ENCODE measurements around the gene SUSD3. TPM values are rescaled to one million over a fixed set of nuclear protein-coding genes. Genes with fewer than 3 reads are reported as not detected.

SUSD3 gene
- polyA plus RNA-seq, 3 donors = 10.5 to 24.6 (median 15.7) TPM

DNA sequence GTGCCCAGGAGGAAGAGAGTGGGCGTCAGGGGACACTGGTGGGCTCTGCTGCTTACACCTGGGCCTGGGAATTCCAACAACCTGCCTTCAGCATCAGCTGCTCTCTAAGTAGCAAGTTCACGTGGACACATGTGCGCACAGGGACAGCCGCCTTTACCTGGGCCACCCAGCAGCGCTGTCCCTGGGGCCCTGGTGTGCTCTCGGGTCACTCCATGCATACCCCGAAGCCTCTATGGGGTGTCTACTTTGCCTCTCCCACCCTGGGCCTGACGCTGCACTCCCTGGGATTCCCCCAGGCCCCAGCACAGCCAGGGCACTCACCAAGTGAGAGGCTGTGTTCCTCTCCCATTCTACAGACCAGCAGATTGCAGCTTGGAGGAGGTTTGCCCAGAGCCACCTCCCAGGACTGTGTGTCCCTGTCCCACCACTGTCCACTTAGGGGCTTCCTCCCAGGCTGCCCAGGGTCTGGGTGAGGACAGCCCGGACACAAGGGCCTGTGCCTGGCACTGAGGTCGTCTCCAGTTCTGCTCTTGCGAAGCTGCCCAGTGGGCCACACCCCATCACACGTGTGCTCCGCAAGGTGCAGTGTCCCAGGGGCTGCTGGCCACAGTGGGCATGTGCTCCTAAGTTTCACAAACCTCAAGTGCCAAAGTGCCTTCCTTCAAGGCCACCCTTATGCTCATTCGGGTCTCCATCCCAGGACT lies 69.7 kb downstream of the SUSD3 start:
- DNase-seq = peak in 1 of 3 donors; percentile 16
- H3K4me3 ChIP-seq (replicated peaks in 1 of 3; ENCODE audit: low read depth in 2 of 3, low read length in 3 of 3) = peak overlapping the region in 1 of 3 experiments; percentile 83

DNA sequence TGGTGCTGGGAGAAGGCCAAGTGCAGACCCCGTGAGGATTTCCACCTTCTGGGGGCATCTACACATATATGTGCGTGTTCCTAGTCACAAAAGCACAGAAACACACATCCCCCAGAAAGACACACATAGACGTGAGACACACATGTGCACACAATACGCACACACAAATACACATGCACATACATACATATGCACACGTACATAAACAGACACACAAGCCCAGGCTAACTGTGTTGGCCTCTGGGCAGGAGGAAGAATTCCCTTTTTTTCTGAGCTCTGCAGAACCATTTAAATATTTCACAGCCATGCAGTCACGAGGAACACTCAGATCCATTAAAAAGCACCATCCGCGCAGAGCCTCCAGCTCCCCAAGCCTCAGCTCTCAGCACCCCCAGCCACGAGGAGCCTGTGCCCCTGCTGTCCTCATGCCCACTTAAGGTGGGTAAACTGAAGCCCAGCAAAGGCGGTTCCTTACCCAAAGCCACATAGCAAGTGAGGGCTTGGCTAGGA lies 70.3 kb downstream of the SUSD3 start:
- H3K27ac Mint-ChIP-seq = peak overlapping the region; percentile 71 to 90 (median 77)
- no peak for DNase-seq
- Histone ChIP-seq H3K4me1 (ENCODE audit: control insufficient read depth in 1 of 2, insufficient read depth in 2 of 2, low read length in 2 of 2) (peaks cover 75 to 77% of the 10 kb centered on the region in 2 donors), H3K4me3 (replicated peaks in 1 of 3; ENCODE audit: low read depth in 2 of 3, low read length in 3 of 3) (peak overlapping the region in 1 of 3 experiments; percentile 83), H3K27me3 (ENCODE audit: control insufficient read depth in 2 of 2, insufficient read depth in 2 of 2, low read length in 2 of 2) (no peaks in the 10 kb centered on the region), H2AFZ (ENCODE audit: insufficient read depth, low read depth, low read length, poor library complexity, severe bottlenecking) (no peak overlapping the region), H3K9ac (ENCODE audit: insufficient read depth, low read length, poor library complexity, severe bottlenecking) (no peak overlapping the region), H4K20me1 (ENCODE audit: insufficient read depth, low read length) (peaks cover 97% of the 10 kb centered on the region), H3K9me3 (replicated peaks in 1 of 2; ENCODE audit: control insufficient read depth in 1 of 2, insufficient read depth in 1 of 2, low read length in 2 of 2) (no peaks in the 10 kb centered on the region), H3K27ac (ENCODE audit: low read depth in 1 of 2, low read length in 2 of 2) (peak overlapping the region; percentile 69 to 71), H3K4me2 (replicated peaks; ENCODE audit: extremely low read depth, low read length, poor library complexity, severe bottlenecking) (peak overlapping the region; percentile 92), H3K79me2 (ENCODE audit: insufficient read depth, low read length) (peaks cover 91% of the 10 kb centered on the region), H3K36me3 (replicated peaks in 1 of 2; ENCODE audit: control insufficient read depth in 1 of 2, insufficient read depth in 2 of 2, low read length in 2 of 2) (peaks cover 41 to 54% of the 10 kb centered on the region in 2 donors)
- peaks cover 65 to 86% of the 10 kb centered on the region in 2 donors for H3K36me3 Mint-ChIP-seq
- H3K27me3 Mint-ChIP-seq (ENCODE audit: low read depth in 3 of 3) = peaks cover 0 to 4% (median 0%) of the 10 kb centered on the region in 3 donors
- intact Hi-C loops (cut with micrococcal nuclease) = no loop called here
- H3K4me3 Mint-ChIP-seq = peak overlapping the region; percentile 35 to 53
- H3K9me3 Mint-ChIP-seq = no peaks in the 10 kb centered on the region
- TF ChIP-seq, protein P1, sequence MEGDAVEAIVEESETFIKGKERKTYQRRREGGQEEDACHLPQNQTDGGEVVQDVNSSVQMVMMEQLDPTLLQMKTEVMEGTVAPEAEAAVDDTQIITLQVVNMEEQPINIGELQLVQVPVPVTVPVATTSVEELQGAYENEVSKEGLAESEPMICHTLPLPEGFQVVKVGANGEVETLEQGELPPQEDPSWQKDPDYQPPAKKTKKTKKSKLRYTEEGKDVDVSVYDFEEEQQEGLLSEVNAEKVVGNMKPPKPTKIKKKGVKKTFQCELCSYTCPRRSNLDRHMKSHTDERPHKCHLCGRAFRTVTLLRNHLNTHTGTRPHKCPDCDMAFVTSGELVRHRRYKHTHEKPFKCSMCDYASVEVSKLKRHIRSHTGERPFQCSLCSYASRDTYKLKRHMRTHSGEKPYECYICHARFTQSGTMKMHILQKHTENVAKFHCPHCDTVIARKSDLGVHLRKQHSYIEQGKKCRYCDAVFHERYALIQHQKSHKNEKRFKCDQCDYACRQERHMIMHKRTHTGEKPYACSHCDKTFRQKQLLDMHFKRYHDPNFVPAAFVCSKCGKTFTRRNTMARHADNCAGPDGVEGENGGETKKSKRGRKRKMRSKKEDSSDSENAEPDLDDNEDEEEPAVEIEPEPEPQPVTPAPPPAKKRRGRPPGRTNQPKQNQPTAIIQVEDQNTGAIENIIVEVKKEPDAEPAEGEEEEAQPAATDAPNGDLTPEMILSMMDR (IDR thresholded peaks at IDR 0.05) = no peak
- 88% methylated on average over 6 of the region's 10 CpGs for WGBS (ENCODE audit: insufficient coverage)
- peaks cover 76% of the 10 kb centered on the region for H3K4me1 Mint-ChIP-seq

More for the DNA sequence above, 69.7 kb downstream of the SUSD3 start:
- H3K4me1 Mint-ChIP-seq = peaks cover 74% of the 10 kb centered on the region
- Histone ChIP-seq H3K79me2 (ENCODE audit: insufficient read depth, low read length) (peaks cover 85% of the 10 kb centered on the region), H3K36me3 (replicated peaks in 1 of 2; ENCODE audit: control insufficient read depth in 1 of 2, insufficient read depth in 2 of 2, low read length in 2 of 2) (peaks cover 46 to 60% of the 10 kb centered on the region in 2 donors), H3K4me2 (replicated peaks; ENCODE audit: extremely low read depth, low read length, poor library complexity, severe bottlenecking) (peak overlapping the region; percentile 92), H3K9me3 (replicated peaks in 1 of 2; ENCODE audit: control insufficient read depth in 1 of 2, insufficient read depth in 1 of 2, low read length in 2 of 2) (no peaks in the 10 kb centered on the region), H2AFZ (ENCODE audit: insufficient read depth, low read depth, low read length, poor library complexity, severe bottlenecking) (no peak overlapping the region), H3K9ac (ENCODE audit: insufficient read depth, low read length, poor library complexity, severe bottlenecking) (no peak overlapping the region), H3K27me3 (ENCODE audit: control insufficient read depth in 2 of 2, insufficient read depth in 2 of 2, low read length in 2 of 2) (no peaks in the 10 kb centered on the region), H3K27ac (ENCODE audit: low read depth in 1 of 2, low read length in 2 of 2) (peak overlapping the region; percentile 69 to 71), H4K20me1 (ENCODE audit: insufficient read depth, low read length) (peaks cover 92% of the 10 kb centered on the region), H3K4me1 (ENCODE audit: control insufficient read depth in 1 of 2, insufficient read depth in 2 of 2, low read length in 2 of 2) (peaks cover 72 to 79% of the 10 kb centered on the region in 2 donors)
- H3K27ac Mint-ChIP-seq = peak overlapping the region; percentile 86 to 93 (median 90)
- H3K9me3 Mint-ChIP-seq = no peaks in the 10 kb centered on the region
- TF ChIP-seq, protein P1 (IDR thresholded peaks at IDR 0.05) = no peak
- intact Hi-C loops (cut with micrococcal nuclease) = no loop called here
- H3K36me3 Mint-ChIP-seq = peaks cover 71 to 91% of the 10 kb centered on the region in 2 donors
- peaks cover 0 to 4% (median 0%) of the 10 kb centered on the region in 3 donors for H3K27me3 Mint-ChIP-seq (ENCODE audit: low read depth in 3 of 3)
- peak overlapping the region; percentile 7 to 35 for H3K4me3 Mint-ChIP-seq
- WGBS (ENCODE audit: insufficient coverage) = 81% methylated on average over 13 of the region's 14 CpGs
